ENCODE measurements around the gene LHFPL6. TPM values are rescaled to one million over a fixed set of nuclear protein-coding genes. Genes with fewer than 3 reads are reported as not detected.

Gene LHFPL6
- polyA plus RNA-seq, 3 donors, result 0.14 to 0.59 (median 0.46) TPM

GRCh38 chr13:39378306-39378705, 224.7 kb downstream of the LHFPL6 start:
- Histone ChIP-seq H4K20me1 (ENCODE audit: insufficient read depth, low read length) (no peaks in the 10 kb centered on the region), H3K79me2 (ENCODE audit: insufficient read depth, low read length) (no peaks in the 10 kb centered on the region), H3K9ac (ENCODE audit: insufficient read depth, low read length, poor library complexity, severe bottlenecking) (no peak overlapping the region), H2AFZ (ENCODE audit: insufficient read depth, low read depth, low read length, poor library complexity, severe bottlenecking) (no peak overlapping the region), H3K27ac (ENCODE audit: low read depth in 1 of 2, low read length in 2 of 2) (no peak overlapping the region), H3K4me2 (replicated peaks; ENCODE audit: extremely low read depth, low read length, poor library complexity, severe bottlenecking) (no peak overlapping the region), H3K36me3 (replicated peaks in 1 of 2; ENCODE audit: control insufficient read depth in 1 of 2, insufficient read depth in 2 of 2, low read length in 2 of 2) (no peaks in the 10 kb centered on the region), H3K27me3 (ENCODE audit: control insufficient read depth in 2 of 2, insufficient read depth in 2 of 2, low read length in 2 of 2) (no peaks in the 10 kb centered on the region), H3K4me3 (replicated peaks in 1 of 3; ENCODE audit: low read depth in 2 of 3, low read length in 3 of 3) (no peak overlapping the region), H3K9me3 (replicated peaks in 1 of 2; ENCODE audit: control insufficient read depth in 1 of 2, insufficient read depth in 1 of 2, low read length in 2 of 2) (no peaks in the 10 kb centered on the region), H3K4me1 (ENCODE audit: control insufficient read depth in 1 of 2, insufficient read depth in 2 of 2, low read length in 2 of 2) (no peaks in the 10 kb centered on the region)
- H3K4me1 Mint-ChIP-seq, result no peaks in the 10 kb centered on the region
- peaks cover 0 to 6% (median 0%) of the 10 kb centered on the region in 7 donors for H3K9me3 Mint-ChIP-seq
- TF ChIP-seq CTCF (IDR thresholded peaks at IDR 0.05), result no peak
- WGBS (ENCODE audit: insufficient coverage), result 100% methylated on average over 2 of the region's 2 CpGs
- intact Hi-C loops (cut with micrococcal nuclease), result loop anchor here in 1 of 2 donors (10.0 kb wide), 1 partner anchor 106 kb away; no protein-coding TSS in a partner anchor
- H3K4me3 Mint-ChIP-seq, result no peak overlapping the region
- H3K36me3 Mint-ChIP-seq, result no peaks in the 10 kb centered on the region
- no peak overlapping the region for H3K27ac Mint-ChIP-seq
- H3K27me3 Mint-ChIP-seq (ENCODE audit: low read depth in 3 of 3), result peaks cover 0 to 5% (median 2%) of the 10 kb centered on the region in 3 donors
- no peak for DNase-seq

GRCh38 chr13:39377699-39378098, 225.3 kb downstream of the LHFPL6 start:
- H3K27me3 Mint-ChIP-seq (ENCODE audit: low read depth in 3 of 3), result peaks cover 0 to 5% (median 2%) of the 10 kb centered on the region in 3 donors
- peaks cover 0 to 6% (median 0%) of the 10 kb centered on the region in 7 donors for H3K9me3 Mint-ChIP-seq
- H3K9me3 ChIP-seq (replicated peaks in 1 of 2; ENCODE audit: control insufficient read depth in 1 of 2, insufficient read depth in 1 of 2, low read length in 2 of 2), result no peaks in the 10 kb centered on the region
- H3K4me3 Mint-ChIP-seq, result no peak overlapping the region
- no peaks in the 10 kb centered on the region for H3K79me2 ChIP-seq (ENCODE audit: insufficient read depth, low read length)
- H2AFZ ChIP-seq (ENCODE audit: insufficient read depth, low read depth, low read length, poor library complexity, severe bottlenecking), result no peak overlapping the region
- no peak for DNase-seq
- intact Hi-C loops (cut with micrococcal nuclease), result loop anchor here in 1 of 2 donors (10.0 kb wide), 1 partner anchor 107 kb away; no protein-coding TSS in a partner anchor
- H3K27ac Mint-ChIP-seq, result no peak overlapping the region
- H3K9ac ChIP-seq (ENCODE audit: insufficient read depth, low read length, poor library complexity, severe bottlenecking), result no peak overlapping the region
- no peaks in the 10 kb centered on the region for H3K4me1 ChIP-seq (ENCODE audit: control insufficient read depth in 1 of 2, insufficient read depth in 2 of 2, low read length in 2 of 2)
- no peaks in the 10 kb centered on the region for H3K27me3 ChIP-seq (ENCODE audit: control insufficient read depth in 2 of 2, insufficient read depth in 2 of 2, low read length in 2 of 2)
- no peaks in the 10 kb centered on the region for H4K20me1 ChIP-seq (ENCODE audit: insufficient read depth, low read length)
- no peaks in the 10 kb centered on the region for H3K4me1 Mint-ChIP-seq
- no peak overlapping the region for H3K27ac ChIP-seq (ENCODE audit: low read depth in 1 of 2, low read length in 2 of 2)
- WGBS (ENCODE audit: insufficient coverage), result no CpG with 5 or more reads among the region's 1 CpG
- TF ChIP-seq CTCF (IDR thresholded peaks at IDR 0.05), result no peak
- H3K4me3 ChIP-seq (replicated peaks in 1 of 3; ENCODE audit: low read depth in 2 of 3, low read length in 3 of 3), result no peak overlapping the region
- H3K36me3 ChIP-seq (replicated peaks in 1 of 2; ENCODE audit: control insufficient read depth in 1 of 2, insufficient read depth in 2 of 2, low read length in 2 of 2), result no peaks in the 10 kb centered on the region
- H3K4me2 ChIP-seq (replicated peaks; ENCODE audit: extremely low read depth, low read length, poor library complexity, severe bottlenecking), result no peak overlapping the region
- H3K36me3 Mint-ChIP-seq, result no peaks in the 10 kb centered on the region

Data from CD14-positive monocyte (primary cell).